ENCODE data around the gene CPA3. TPM values are rescaled to one million over a fixed set of nuclear protein-coding genes. Genes with fewer than 3 reads are reported as not detected.

Gene CPA3
- total RNA-seq, 2 donors from 2014 or later, result 12.3 to 12.6 TPM

GRCh38 chr3:148881286-148881685 is 16.2 kb downstream of the CPA3 start:
- Histone ChIP-seq H3K9ac (ENCODE audit: low read depth in 2 of 2, low read length in 2 of 2) (no peak overlapping the region), H3K4me1 (no peaks in the 10 kb centered on the region), H3K27ac (no peak overlapping the region), H3K9me3 (no peaks in the 10 kb centered on the region), H3K4me3 (no peak overlapping the region), H3K27me3 (no peaks in the 10 kb centered on the region), H3K36me3 (no peaks in the 10 kb centered on the region)
- no peak for TF ChIP-seq CTCF (IDR thresholded peaks at IDR 0.05)
- DNase-seq, result no peak
- intact Hi-C loops (cut with DNase I), result no loop called here

DNA sequence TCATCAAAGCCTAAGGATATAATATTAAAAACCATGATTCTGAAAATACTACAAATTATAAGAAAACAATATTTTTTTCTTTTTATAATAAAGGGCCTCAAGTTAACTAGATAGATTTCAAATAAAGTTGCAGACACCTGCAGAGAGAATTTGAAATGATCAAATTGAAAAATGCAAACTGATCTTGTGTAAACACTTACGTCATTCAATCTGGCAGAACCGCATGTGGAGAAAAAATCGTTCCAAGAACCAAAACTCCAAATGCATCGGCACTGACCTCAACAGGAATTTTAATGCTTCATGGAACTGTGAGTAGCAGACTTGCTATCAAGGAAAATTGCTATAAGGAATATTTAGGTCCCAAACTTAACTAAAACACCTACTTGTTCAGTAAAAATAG is 17.2 kb downstream of the CPA3 start:
- H3K27me3 ChIP-seq, result no peaks in the 10 kb centered on the region
- H3K36me3 ChIP-seq, result no peaks in the 10 kb centered on the region
- no peak for TF ChIP-seq CTCF (IDR thresholded peaks at IDR 0.05)
- H3K4me1 ChIP-seq, result no peaks in the 10 kb centered on the region
- intact Hi-C loops (cut with DNase I), result no loop called here
- no peak for DNase-seq
- H3K27ac ChIP-seq, result no peak overlapping the region
- no peak overlapping the region for H3K4me3 ChIP-seq
- H3K9me3 ChIP-seq, result no peaks in the 10 kb centered on the region
- no peak overlapping the region for H3K9ac ChIP-seq (ENCODE audit: low read depth in 2 of 2, low read length in 2 of 2)

GRCh38 chr3:148883163-148883562 is 18.1 kb downstream of the CPA3 start:
- TF ChIP-seq CTCF (IDR thresholded peaks at IDR 0.05), result no peak
- no peak overlapping the region for H3K27ac ChIP-seq
- H3K9ac ChIP-seq (ENCODE audit: low read depth in 2 of 2, low read length in 2 of 2), result no peak overlapping the region
- intact Hi-C loops (cut with DNase I), result no loop called here
- H3K27me3 ChIP-seq, result no peaks in the 10 kb centered on the region
- H3K9me3 ChIP-seq, result no peaks in the 10 kb centered on the region
- H3K4me3 ChIP-seq, result no peak overlapping the region
- no peaks in the 10 kb centered on the region for H3K4me1 ChIP-seq
- no peak for DNase-seq
- H3K36me3 ChIP-seq, result no peaks in the 10 kb centered on the region

GRCh38 chr3:148884261-148884660 is 19.2 kb downstream of the CPA3 start:
- TF ChIP-seq CTCF (IDR thresholded peaks at IDR 0.05), result no peak
- no peak overlapping the region for H3K27ac ChIP-seq

DNA sequence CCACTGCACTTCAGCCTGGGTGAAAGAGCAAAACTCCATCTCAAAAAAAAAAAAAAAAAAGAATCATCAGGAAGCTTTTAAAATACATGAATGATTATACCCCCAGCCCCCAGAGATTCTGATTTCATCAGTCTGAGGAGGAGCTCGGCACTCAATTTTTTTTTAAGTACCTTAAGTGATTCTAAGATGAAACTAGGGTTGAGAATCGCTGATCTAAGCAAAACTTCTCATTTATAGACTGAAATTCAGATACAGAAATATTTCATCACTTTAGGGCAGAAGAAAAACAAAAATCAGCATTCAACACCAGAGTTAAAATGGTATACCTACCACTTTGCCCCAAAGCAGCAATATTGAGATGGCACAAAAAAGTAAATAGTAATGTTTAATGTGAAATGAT is 24.7 kb downstream of the CPA3 start:
- H3K27me3 ChIP-seq, result no peaks in the 10 kb centered on the region
- H3K4me3 ChIP-seq, result no peak overlapping the region
- no peaks in the 10 kb centered on the region for H3K9me3 ChIP-seq
- H3K4me1 ChIP-seq, result no peaks in the 10 kb centered on the region
- no peak for DNase-seq
- H3K27ac ChIP-seq, result no peak overlapping the region
- intact Hi-C loops (cut with DNase I), result no loop called here
- H3K36me3 ChIP-seq, result no peaks in the 10 kb centered on the region
- no peak for TF ChIP-seq CTCF (IDR thresholded peaks at IDR 0.05)
- no peak overlapping the region for H3K9ac ChIP-seq (ENCODE audit: low read depth in 2 of 2, low read length in 2 of 2)

More at GRCh38 chr3:148884261-148884660, 19.2 kb downstream of the CPA3 start:
- no peak overlapping the region for H3K4me3 ChIP-seq
- H3K27me3 ChIP-seq, result no peaks in the 10 kb centered on the region
- no peak for DNase-seq
- no peaks in the 10 kb centered on the region for H3K36me3 ChIP-seq
- no peaks in the 10 kb centered on the region for H3K9me3 ChIP-seq
- intact Hi-C loops (cut with DNase I), result no loop called here
- no peaks in the 10 kb centered on the region for H3K4me1 ChIP-seq
- no peak overlapping the region for H3K9ac ChIP-seq (ENCODE audit: low read depth in 2 of 2, low read length in 2 of 2)

GRCh38 chr3:148896062-148896461 is 31.0 kb downstream of the CPA3 start:
- Histone ChIP-seq H3K36me3 (no peaks in the 10 kb centered on the region), H3K27me3 (no peaks in the 10 kb centered on the region), H3K9me3 (no peaks in the 10 kb centered on the region), H3K4me3 (no peak overlapping the region), H3K4me1 (no peaks in the 10 kb centered on the region), H3K27ac (no peak overlapping the region), H3K9ac (ENCODE audit: low read depth in 2 of 2, low read length in 2 of 2) (no peak overlapping the region)
- no peak for DNase-seq
- no peak for TF ChIP-seq CTCF (IDR thresholded peaks at IDR 0.05)
- intact Hi-C loops (cut with DNase I), result no loop called here

Data from colonic mucosa (tissue), 4 donors.